Measurements from ENCODE around the gene CACFD1. TPM values are rescaled to one million over a fixed set of nuclear protein-coding genes. Genes with fewer than 3 reads are reported as not detected.

The CACFD1 gene
- total RNA-seq (ENCODE audit: low replicate concordance), result 8.0 and 9.6 TPM in 2 replicates

GRCh38 chr9:133459476-133460404, at the start of gene CACFD1:
CACFD1 (plus strand) TSS chr9:133459978; CDS start chr9:133460067, 89 bp downstream.

GRCh38 chr9:133417541-133418461, 42.0 kb upstream of the CACFD1 start, which contains the start of gene REXO4:
REXO4 (minus strand) TSS chr9:133418010; CDS start chr9:133417844, 166 bp downstream.

GRCh38 chr9:133421615-133422542, 37.9 kb upstream of the CACFD1 start, which contains the start of gene ADAMTS13:
ADAMTS13 (plus strand) TSS chr9:133422367; CDS start chr9:133422444, 77 bp downstream.

GRCh38 chr9:133478851-133479711, 19.3 kb downstream of the CACFD1 start, which contains the start of gene SLC2A6:
SLC2A6 (minus strand) TSS chr9:133479099; CDS start chr9:133479059, 40 bp downstream.

Other genes starting within 250 kb of the CACFD1 start
- not detected in 2 replicates for gene ABO, start 184.8 kb upstream of the CACFD1 start, total RNA-seq (ENCODE audit: low replicate concordance)
- 8.1 and 11.0 TPM in 2 replicates for gene SURF6, start 123.8 kb upstream of the CACFD1 start, total RNA-seq (ENCODE audit: low replicate concordance)
- 13.8 and 63.1 TPM in 2 replicates for gene MED22, start 111.8 kb upstream of the CACFD1 start, total RNA-seq (ENCODE audit: low replicate concordance)
- gene RPL7A, start 111.8 kb upstream of the CACFD1 start, total RNA-seq (ENCODE audit: low replicate concordance), result 3,249 and 3,613 TPM in 2 replicates
- gene SURF1, start 103.5 kb upstream of the CACFD1 start, total RNA-seq (ENCODE audit: low replicate concordance), result 20.6 and 38.1 TPM in 2 replicates
- gene SURF2, start 103.4 kb upstream of the CACFD1 start, total RNA-seq (ENCODE audit: low replicate concordance), result 12.9 and 15.6 TPM in 2 replicates
- gene SURF4, start 83.9 kb upstream of the CACFD1 start, total RNA-seq (ENCODE audit: low replicate concordance), result 512 and 569 TPM in 2 replicates
- gene STKLD1, start 83.6 kb upstream of the CACFD1 start, total RNA-seq (ENCODE audit: low replicate concordance), result 0.35 and 0.75 TPM in 2 replicates
- 17.4 and 27.3 TPM in 2 replicates for gene REXO4, start 42.0 kb upstream of the CACFD1 start, total RNA-seq (ENCODE audit: low replicate concordance)
- gene ADAMTS13, start 37.6 kb upstream of the CACFD1 start, total RNA-seq (ENCODE audit: low replicate concordance), result 1.8 and 3.5 TPM in 2 replicates
- gene SLC2A6, start 19.1 kb downstream of the CACFD1 start, total RNA-seq (ENCODE audit: low replicate concordance), result 1.9 and 17.8 TPM in 2 replicates
- gene MYMK, start 65.0 kb downstream of the CACFD1 start, total RNA-seq (ENCODE audit: low replicate concordance), result not detected in 2 replicates
- gene ADAMTSL2, start 74.7 kb downstream of the CACFD1 start, total RNA-seq (ENCODE audit: low replicate concordance), result under 0.01 and 0.12 TPM in 2 replicates
- gene FAM163B, start 149.4 kb downstream of the CACFD1 start, total RNA-seq (ENCODE audit: low replicate concordance), result not detected in 2 replicates
- not detected in 2 replicates for gene DBH, start 176.4 kb downstream of the CACFD1 start, total RNA-seq (ENCODE audit: low replicate concordance)